Measurements from ENCODE around the gene PSMB7.

PSMB7 gene

GRCh38 chr9:124403246-124403645 is 12.0 kb downstream of the PSMB7 start:
- H3K9me2 ChIP-seq (ENCODE audit: low read depth, low read length): no peaks in the 10 kb centered on the region
- no peak overlapping the region for H3K4me2 ChIP-seq (ENCODE audit: low read length)
- no peak overlapping the region for H3K4me3 ChIP-seq (ENCODE audit: low read depth, low read length, poor library complexity, severe bottlenecking)
- no peaks in the 10 kb centered on the region for H3K9me3 ChIP-seq (ENCODE audit: low read length)
- no peak overlapping the region for H3K27ac ChIP-seq (ENCODE audit: low read depth, low read length, poor library complexity, severe bottlenecking)
- no peaks in the 10 kb centered on the region for H3F3A ChIP-seq (ENCODE audit: insufficient read depth, low read length)
- H2AFZ ChIP-seq (ENCODE audit: low read length): no peak overlapping the region
- H3K27me3 ChIP-seq (ENCODE audit: insufficient read depth, low read length): no peaks in the 10 kb centered on the region
- H3K4me1 ChIP-seq (ENCODE audit: insufficient read depth, low read length, severe bottlenecking): no peaks in the 10 kb centered on the region
- no peak overlapping the region for H3K9ac ChIP-seq (ENCODE audit: low read length)
- no peaks in the 10 kb centered on the region for H4K20me1 ChIP-seq (ENCODE audit: insufficient read depth, low read length)
- H3K79me2 ChIP-seq (ENCODE audit: insufficient read depth, low read length): peaks cover 18% of the 10 kb centered on the region
- peaks cover 82% of the 10 kb centered on the region for H3K36me3 ChIP-seq (ENCODE audit: insufficient read depth, low read length)
- TF ChIP-seq CTCF (IDR thresholded peaks at IDR 0.05; ENCODE audit: low read length) (no peak), EZH2 (IDR thresholded peaks at IDR 0.05; ENCODE audit: borderline replicate concordance, low read length) (no peak)

- Histone ChIP-seq H3K9me2 (ENCODE audit: low read depth, low read length) (no peaks in the 10 kb centered on the region), H2AFZ (ENCODE audit: low read length) (no peak overlapping the region), H3K9me3 (ENCODE audit: low read length) (no peaks in the 10 kb centered on the region), H3K9ac (ENCODE audit: low read length) (no peak overlapping the region), H3K4me2 (ENCODE audit: low read length) (no peak overlapping the region), H3K4me1 (ENCODE audit: insufficient read depth, low read length, severe bottlenecking) (no peaks in the 10 kb centered on the region), H3K27me3 (ENCODE audit: insufficient read depth, low read length) (no peaks in the 10 kb centered on the region), H3K27ac (ENCODE audit: low read depth, low read length, poor library complexity, severe bottlenecking) (no peak overlapping the region), H3K79me2 (ENCODE audit: insufficient read depth, low read length) (peaks cover 23% of the 10 kb centered on the region), H4K20me1 (ENCODE audit: insufficient read depth, low read length) (no peaks in the 10 kb centered on the region), H3K4me3 (ENCODE audit: low read depth, low read length, poor library complexity, severe bottlenecking) (no peak overlapping the region), H3K36me3 (ENCODE audit: insufficient read depth, low read length) (peaks cover 73% of the 10 kb centered on the region), H3F3A (ENCODE audit: insufficient read depth, low read length) (no peaks in the 10 kb centered on the region)
- no peak for TF ChIP-seq CTCF (IDR thresholded peaks at IDR 0.05; ENCODE audit: low read length)
- no peak for TF ChIP-seq EZH2 (IDR thresholded peaks at IDR 0.05; ENCODE audit: borderline replicate concordance, low read length)
Measured at GRCh38 chr9:124399968-124400940, 15.0 kb downstream of the PSMB7 start.

- H3K36me3 ChIP-seq (ENCODE audit: insufficient read depth, low read length): peaks cover 67% of the 10 kb centered on the region
- H3F3A ChIP-seq (ENCODE audit: insufficient read depth, low read length): no peaks in the 10 kb centered on the region
- no peaks in the 10 kb centered on the region for H3K9me2 ChIP-seq (ENCODE audit: low read depth, low read length)
- no peak for TF ChIP-seq CTCF (IDR thresholded peaks at IDR 0.05; ENCODE audit: low read length)
- TF ChIP-seq EZH2 (IDR thresholded peaks at IDR 0.05; ENCODE audit: borderline replicate concordance, low read length): no peak
- H3K27ac ChIP-seq (ENCODE audit: low read depth, low read length, poor library complexity, severe bottlenecking): no peak overlapping the region
- H3K9me3 ChIP-seq (ENCODE audit: low read length): no peaks in the 10 kb centered on the region
- H3K4me2 ChIP-seq (ENCODE audit: low read length): no peak overlapping the region
- no peak overlapping the region for H2AFZ ChIP-seq (ENCODE audit: low read length)
- no peaks in the 10 kb centered on the region for H3K27me3 ChIP-seq (ENCODE audit: insufficient read depth, low read length)
- H3K4me1 ChIP-seq (ENCODE audit: insufficient read depth, low read length, severe bottlenecking): no peaks in the 10 kb centered on the region
- H3K9ac ChIP-seq (ENCODE audit: low read length): no peak overlapping the region
- H3K4me3 ChIP-seq (ENCODE audit: low read depth, low read length, poor library complexity, severe bottlenecking): no peak overlapping the region
- H4K20me1 ChIP-seq (ENCODE audit: insufficient read depth, low read length): no peaks in the 10 kb centered on the region
- peaks cover 29% of the 10 kb centered on the region for H3K79me2 ChIP-seq (ENCODE audit: insufficient read depth, low read length)
Measured at GRCh38 chr9:124399323-124399967, 15.8 kb downstream of the PSMB7 start.

All from OCI-LY1 (cell line).